CD4-positive, alpha-beta T cell treated with Interleukin-17A for 4 hours (primary cell): ENCODE measurements around the gene SIDT2.
"Not testable (repeated sequence)": the region's sequence is repeated elsewhere in the genome, so short reads cannot be mapped to it uniquely, and the experiment has no call there.

Experiments
- DNase-seq: peaks from one replicate; pipeline ENCODE4 v3.0.0-alpha.2; 2020; ENCODE audit warnings: mixed read lengths

Gene SIDT2

GRCh38 chr11:117172724-117173421 is 5.7 kb upstream of the SIDT2 start:
- DNase-seq, result no peak

- DNase-seq, result no peak
These were observed 3.4 kb upstream of the SIDT2 start for GRCh38 chr11:117175104-117175503.

- no peak for DNase-seq
These were observed 2.8 kb upstream of the SIDT2 start for GRCh38 chr11:117175781-117176180.

- DNase-seq, result no peak
These were observed 2.4 kb upstream of the SIDT2 start for GRCh38 chr11:117176186-117176585.

- no peak for DNase-seq
These were observed 871 bp upstream of the SIDT2 start for GRCh38 chr11:117177534-117178209.

GRCh38 chr11:117179048-117179999 is 781 bp downstream of the SIDT2 start:
- peak; percentile 62 for DNase-seq

GRCh38 chr11:117180020-117180419 is 1.5 kb downstream of the SIDT2 start:
- no peak for DNase-seq

GRCh38 chr11:117180661-117181585 is 2.4 kb downstream of the SIDT2 start:
- DNase-seq, result peak; percentile 67

- no peak for DNase-seq
These were observed 3.3 kb downstream of the SIDT2 start for GRCh38 chr11:117181586-117182550.

- no peak for DNase-seq
These were observed 4.0 kb downstream of the SIDT2 start for GRCh38 chr11:117182551-117182935.

- DNase-seq, result not testable (repeated sequence)
These were observed 4.6 kb downstream of the SIDT2 start for GRCh38 chr11:117183178-117183577.

- no peak for DNase-seq
These were observed 5.3 kb downstream of the SIDT2 start for GRCh38 chr11:117183724-117184349.

- DNase-seq, result no peak
These were observed 7.3 kb downstream of the SIDT2 start for GRCh38 chr11:117185736-117186430.

GRCh38 chr11:117186431-117186761 is 7.9 kb downstream of the SIDT2 start:
- DNase-seq, result no peak

- DNase-seq, result no peak
These were observed 8.5 kb downstream of the SIDT2 start for GRCh38 chr11:117187007-117187406.

GRCh38 chr11:117187428-117187798 is 8.9 kb downstream of the SIDT2 start:
- DNase-seq, result no peak

GRCh38 chr11:117187799-117188481 is 9.4 kb downstream of the SIDT2 start:
- DNase-seq, result no peak

GRCh38 chr11:117188620-117189081 is 10.1 kb downstream of the SIDT2 start:
- no peak for DNase-seq

- DNase-seq, result no peak
These were observed 10.8 kb downstream of the SIDT2 start for GRCh38 chr11:117189191-117189940.
